Vagina (tissue), 2 donors: ENCODE results near the gene NGRN. TPM values are rescaled to one million over a fixed set of nuclear protein-coding genes. Genes with fewer than 3 reads are reported as not detected.
A peak's percentile ranks its signal among the peaks of the same experiment; 100 is the strongest.
"Not testable (repeated sequence)": the region's sequence is repeated elsewhere in the genome, so short reads cannot be mapped to it uniquely, and the experiment has no call there.

Experiments
- DNase-seq, 2 donors: peaks; one replicate each; pipeline ENCODE4 v3.0.0-alpha.2; 2017; ENCODE audit errors: extremely low spot score in 2 of 2
- H3K27ac ChIP-seq: fragments of 200-600 bp; sonication (generic); one replicate; pipeline ENCODE4 v1.5.1; 2019
- H3K27me3 ChIP-seq: fragments of 200-600 bp; sonication (generic); one replicate; pipeline ENCODE4 v1.5.1; 2019
- H3K36me3 ChIP-seq, 2 donors: fragments of 200-600 bp; sonication (generic); one replicate each; pipeline ENCODE4 v1.5.1; 2017 to 2019
- H3K4me1 ChIP-seq: fragments of 200-600 bp; sonication (generic); one replicate; pipeline ENCODE4 v1.5.1; 2019
- H3K4me3 ChIP-seq, 2 donors: fragments of 200-600 bp; sonication (generic); 1 replicate in 1 of 2; 2 replicates in 1 of 2; pipeline ENCODE4 v1.5.1; 2016 to 2019
- H3K9me3 ChIP-seq: fragments of 200-600 bp; sonication (generic); one replicate; pipeline ENCODE4 v1.5.1; 2019
- POLR2A ChIP-seq, 2 donors: fragments of 450-650 bp; IDR thresholded peaks; one replicate each; pipeline ENCODE4 v1.6.1; 2017; ENCODE audit warnings: antibody characterized with exemption in 2 of 2, mild to moderate bottlenecking in 2 of 2, moderate library complexity in 2 of 2
- POLR2AphosphoS5 ChIP-seq, 2 donors: sonication (generic); formaldehyde crosslinking; IDR thresholded peaks; one replicate each; pipeline ENCODE4 v1.9.0; 2017; ENCODE audit warnings: antibody characterized with exemption in 2 of 2, mild to moderate bottlenecking in 2 of 2, low read depth in 1 of 2; ENCODE audit not compliant: insufficient read depth in 1 of 2
- intact Hi-C: fragments of 100-400 bp; cut with DNase I; formaldehyde crosslinking; loops from one replicate; pipeline ENCODE4 v1.15.1; 2023
- total RNA-seq: library from RNA; depleted of rRNA; stranded (reverse); fragments of >200 nt; gene quantifications from one replicate; pipeline ENCODE4 v1.2.3, GENCODE V29; 2016
- TF ChIP-seq, protein P1 (sequence below), 3 experiments: fragments of 450-650 bp in 2 of 3; fragments of 200-600 bp in 1 of 3; sonication (generic) in 1 of 3; IDR thresholded peaks; one replicate each; pipeline ENCODE4 v1.5.1; 2017 to 2019; ENCODE audit warnings: antibody characterized with exemption in 3 of 3, mild to moderate bottlenecking in 2 of 3, moderate library complexity in 2 of 3

The NGRN gene
- total RNA-seq, 1 donor from 2014 or later: 59.2 TPM

DNA sequence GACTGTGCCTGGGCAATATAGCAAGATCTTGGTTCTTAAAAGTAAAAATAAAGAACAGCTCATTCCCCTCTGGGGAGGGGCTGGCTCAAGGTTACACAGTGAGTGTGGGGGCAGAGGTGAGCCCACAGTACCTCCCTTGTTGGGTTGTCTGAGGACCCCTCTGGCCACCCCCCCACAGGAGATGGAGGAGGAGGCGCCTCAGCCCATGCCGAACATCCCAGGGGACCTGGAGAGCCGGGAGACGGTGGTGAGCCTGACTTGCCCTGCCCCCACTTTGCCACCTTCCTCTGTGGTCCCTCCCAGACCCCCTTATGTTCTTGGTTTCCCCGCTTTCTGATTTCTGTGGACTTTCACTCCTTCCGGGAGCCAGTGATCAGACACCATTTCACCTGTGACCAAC lies 28.7 kb downstream of the NGRN start:
- Histone ChIP-seq H3K4me3 (no peak overlapping the region), H3K9me3 (no peaks in the 10 kb centered on the region), H3K4me1 (no peaks in the 10 kb centered on the region), H3K27me3 (no peaks in the 10 kb centered on the region), H3K36me3 (no peaks in the 10 kb centered on the region), H3K27ac (no peak overlapping the region)
- intact Hi-C loops: no loop called here
- TF ChIP-seq POLR2AphosphoS5 (IDR thresholded peaks at IDR 0.05; ENCODE audit: insufficient read depth in 1 of 2, low read depth in 1 of 2) (no peak), POLR2A (IDR thresholded peaks at IDR 0.05) (no peak)
- TF ChIP-seq, protein P1, sequence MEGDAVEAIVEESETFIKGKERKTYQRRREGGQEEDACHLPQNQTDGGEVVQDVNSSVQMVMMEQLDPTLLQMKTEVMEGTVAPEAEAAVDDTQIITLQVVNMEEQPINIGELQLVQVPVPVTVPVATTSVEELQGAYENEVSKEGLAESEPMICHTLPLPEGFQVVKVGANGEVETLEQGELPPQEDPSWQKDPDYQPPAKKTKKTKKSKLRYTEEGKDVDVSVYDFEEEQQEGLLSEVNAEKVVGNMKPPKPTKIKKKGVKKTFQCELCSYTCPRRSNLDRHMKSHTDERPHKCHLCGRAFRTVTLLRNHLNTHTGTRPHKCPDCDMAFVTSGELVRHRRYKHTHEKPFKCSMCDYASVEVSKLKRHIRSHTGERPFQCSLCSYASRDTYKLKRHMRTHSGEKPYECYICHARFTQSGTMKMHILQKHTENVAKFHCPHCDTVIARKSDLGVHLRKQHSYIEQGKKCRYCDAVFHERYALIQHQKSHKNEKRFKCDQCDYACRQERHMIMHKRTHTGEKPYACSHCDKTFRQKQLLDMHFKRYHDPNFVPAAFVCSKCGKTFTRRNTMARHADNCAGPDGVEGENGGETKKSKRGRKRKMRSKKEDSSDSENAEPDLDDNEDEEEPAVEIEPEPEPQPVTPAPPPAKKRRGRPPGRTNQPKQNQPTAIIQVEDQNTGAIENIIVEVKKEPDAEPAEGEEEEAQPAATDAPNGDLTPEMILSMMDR (IDR thresholded peaks at IDR 0.05): no peak
- no peak for DNase-seq

GRCh38 chr15:90294601-90295269 lies 29.3 kb downstream of the NGRN start:
- H3K27ac ChIP-seq: no peak overlapping the region
- intact Hi-C loops: no loop called here
- TF ChIP-seq, protein P1 (IDR thresholded peaks at IDR 0.05): no peak
- TF ChIP-seq POLR2A (IDR thresholded peaks at IDR 0.05) (no peak), POLR2AphosphoS5 (IDR thresholded peaks at IDR 0.05; ENCODE audit: insufficient read depth in 1 of 2, low read depth in 1 of 2) (no peak)
- H3K4me1 ChIP-seq: no peaks in the 10 kb centered on the region
- no peaks in the 10 kb centered on the region for H3K27me3 ChIP-seq
- no peaks in the 10 kb centered on the region for H3K36me3 ChIP-seq
- no peaks in the 10 kb centered on the region for H3K9me3 ChIP-seq
- no peak for DNase-seq
- no peak overlapping the region for H3K4me3 ChIP-seq

DNA sequence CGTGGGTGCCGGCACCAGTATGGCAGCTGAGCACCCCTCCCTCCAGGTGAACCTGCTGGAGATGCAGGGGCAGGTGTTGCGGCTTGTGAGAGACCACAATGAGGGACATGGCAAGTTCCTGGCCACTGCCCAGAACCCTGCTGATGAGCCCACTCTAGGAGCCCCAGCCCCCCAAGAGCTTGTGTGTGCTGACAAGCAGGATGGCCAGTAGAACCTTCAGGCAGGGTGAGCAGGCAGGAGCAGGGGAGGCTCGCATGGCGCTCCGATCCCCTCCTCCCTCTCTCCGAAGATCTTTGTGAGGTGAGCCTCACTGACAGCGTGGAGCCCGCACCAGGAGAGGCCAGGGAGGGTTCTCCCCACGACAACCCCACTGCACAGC lies 29.8 kb downstream of the NGRN start:
- H3K4me3 ChIP-seq: no peak overlapping the region
- intact Hi-C loops: no loop called here
- H3K27ac ChIP-seq: no peak overlapping the region
- no peaks in the 10 kb centered on the region for H3K27me3 ChIP-seq
- H3K36me3 ChIP-seq: no peaks in the 10 kb centered on the region
- TF ChIP-seq POLR2A (IDR thresholded peaks at IDR 0.05) (no peak), POLR2AphosphoS5 (IDR thresholded peaks at IDR 0.05; ENCODE audit: insufficient read depth in 1 of 2, low read depth in 1 of 2) (no peak)
- TF ChIP-seq, protein P1 (IDR thresholded peaks at IDR 0.05): no peak
- no peaks in the 10 kb centered on the region for H3K9me3 ChIP-seq
- DNase-seq: no peak
- no peaks in the 10 kb centered on the region for H3K4me1 ChIP-seq

DNA sequence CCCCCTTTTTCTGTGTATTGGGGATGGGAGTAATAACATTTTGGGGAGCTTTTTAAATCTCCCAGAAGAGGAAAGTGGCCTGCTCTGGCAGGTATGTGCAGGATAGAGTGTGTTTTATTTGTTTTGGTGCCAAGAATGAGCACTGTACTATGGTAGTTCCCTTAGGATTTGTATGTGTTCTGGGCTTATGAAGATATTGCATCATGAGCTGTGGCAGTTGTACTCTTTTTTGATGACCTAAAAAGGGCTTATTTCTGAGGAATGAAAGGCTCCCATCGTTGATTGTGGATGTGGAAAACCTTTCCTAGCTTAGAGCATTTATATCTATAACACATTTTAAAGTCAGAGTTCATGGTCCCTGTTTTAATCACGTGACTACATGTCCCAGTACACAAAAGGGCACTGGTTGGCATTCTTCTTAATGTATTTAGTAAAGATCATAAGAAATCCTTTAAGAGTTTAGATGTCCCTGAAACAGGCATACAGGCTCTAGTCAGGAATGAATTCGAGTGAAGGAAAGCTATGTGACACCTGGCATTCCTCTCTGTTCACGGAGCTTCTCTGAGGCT lies 30.9 kb downstream of the NGRN start:
- DNase-seq, H3K27ac ChIP-seq, H3K9me3 ChIP-seq, H3K27me3 ChIP-seq, H3K4me1 ChIP-seq, H3K4me3 ChIP-seq, intact Hi-C loops, H3K36me3 ChIP-seq: not testable (repeated sequence)
- peak in 1 of 2 donors; percentile 15 for TF ChIP-seq POLR2AphosphoS5 (IDR thresholded peaks at IDR 0.05; ENCODE audit: insufficient read depth in 1 of 2, low read depth in 1 of 2)

DNA sequence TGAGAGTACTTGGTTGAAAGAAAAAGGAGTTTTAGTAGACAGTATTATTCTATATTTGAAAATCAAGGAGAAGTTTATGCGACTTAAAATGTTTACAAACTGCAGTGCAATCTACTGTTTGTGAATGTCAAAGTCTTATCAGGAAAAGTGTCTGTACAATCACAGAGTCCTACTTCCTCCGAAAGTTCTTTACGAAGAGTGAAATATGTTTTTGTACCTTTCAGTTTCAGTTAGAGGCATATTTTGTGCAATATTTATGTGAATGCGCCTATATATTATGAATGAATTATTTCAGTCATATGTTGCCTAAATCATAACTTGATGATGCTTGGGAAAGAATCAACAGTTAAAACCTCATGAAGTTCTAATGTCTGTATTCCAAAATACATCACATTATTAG lies 31.5 kb downstream of the NGRN start:
- intact Hi-C loops: no loop called here
- H3K9me3 ChIP-seq: no peaks in the 10 kb centered on the region
- H3K36me3 ChIP-seq: no peaks in the 10 kb centered on the region
- H3K27ac ChIP-seq: no peak overlapping the region
- DNase-seq: no peak
- H3K27me3 ChIP-seq: no peaks in the 10 kb centered on the region
- H3K4me1 ChIP-seq: peaks cover 16% of the 10 kb centered on the region
- TF ChIP-seq POLR2A (IDR thresholded peaks at IDR 0.05) (no peak), POLR2AphosphoS5 (IDR thresholded peaks at IDR 0.05; ENCODE audit: insufficient read depth in 1 of 2, low read depth in 1 of 2) (no peak)
- TF ChIP-seq, protein P1 (IDR thresholded peaks at IDR 0.05): no peak
- H3K4me3 ChIP-seq: no peak overlapping the region
